ENCODE measurements around the gene DLGAP4.
A peak's percentile ranks its signal among the peaks of the same experiment; 100 is the strongest.

The DLGAP4 gene

GRCh38 chr20:36341331-36342020, 35.3 kb downstream of the DLGAP4 start:
- no peak for DNase-seq (ENCODE audit: low read depth)
- TF ChIP-seq, protein P1, sequence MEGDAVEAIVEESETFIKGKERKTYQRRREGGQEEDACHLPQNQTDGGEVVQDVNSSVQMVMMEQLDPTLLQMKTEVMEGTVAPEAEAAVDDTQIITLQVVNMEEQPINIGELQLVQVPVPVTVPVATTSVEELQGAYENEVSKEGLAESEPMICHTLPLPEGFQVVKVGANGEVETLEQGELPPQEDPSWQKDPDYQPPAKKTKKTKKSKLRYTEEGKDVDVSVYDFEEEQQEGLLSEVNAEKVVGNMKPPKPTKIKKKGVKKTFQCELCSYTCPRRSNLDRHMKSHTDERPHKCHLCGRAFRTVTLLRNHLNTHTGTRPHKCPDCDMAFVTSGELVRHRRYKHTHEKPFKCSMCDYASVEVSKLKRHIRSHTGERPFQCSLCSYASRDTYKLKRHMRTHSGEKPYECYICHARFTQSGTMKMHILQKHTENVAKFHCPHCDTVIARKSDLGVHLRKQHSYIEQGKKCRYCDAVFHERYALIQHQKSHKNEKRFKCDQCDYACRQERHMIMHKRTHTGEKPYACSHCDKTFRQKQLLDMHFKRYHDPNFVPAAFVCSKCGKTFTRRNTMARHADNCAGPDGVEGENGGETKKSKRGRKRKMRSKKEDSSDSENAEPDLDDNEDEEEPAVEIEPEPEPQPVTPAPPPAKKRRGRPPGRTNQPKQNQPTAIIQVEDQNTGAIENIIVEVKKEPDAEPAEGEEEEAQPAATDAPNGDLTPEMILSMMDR (IDR thresholded peaks at IDR 0.05; ENCODE audit: insufficient read depth, low read depth, low read length, missing control alignments), result no peak
- H3K4me3 ChIP-seq (ENCODE audit: low read depth, low read length), result no peak overlapping the region

DNA sequence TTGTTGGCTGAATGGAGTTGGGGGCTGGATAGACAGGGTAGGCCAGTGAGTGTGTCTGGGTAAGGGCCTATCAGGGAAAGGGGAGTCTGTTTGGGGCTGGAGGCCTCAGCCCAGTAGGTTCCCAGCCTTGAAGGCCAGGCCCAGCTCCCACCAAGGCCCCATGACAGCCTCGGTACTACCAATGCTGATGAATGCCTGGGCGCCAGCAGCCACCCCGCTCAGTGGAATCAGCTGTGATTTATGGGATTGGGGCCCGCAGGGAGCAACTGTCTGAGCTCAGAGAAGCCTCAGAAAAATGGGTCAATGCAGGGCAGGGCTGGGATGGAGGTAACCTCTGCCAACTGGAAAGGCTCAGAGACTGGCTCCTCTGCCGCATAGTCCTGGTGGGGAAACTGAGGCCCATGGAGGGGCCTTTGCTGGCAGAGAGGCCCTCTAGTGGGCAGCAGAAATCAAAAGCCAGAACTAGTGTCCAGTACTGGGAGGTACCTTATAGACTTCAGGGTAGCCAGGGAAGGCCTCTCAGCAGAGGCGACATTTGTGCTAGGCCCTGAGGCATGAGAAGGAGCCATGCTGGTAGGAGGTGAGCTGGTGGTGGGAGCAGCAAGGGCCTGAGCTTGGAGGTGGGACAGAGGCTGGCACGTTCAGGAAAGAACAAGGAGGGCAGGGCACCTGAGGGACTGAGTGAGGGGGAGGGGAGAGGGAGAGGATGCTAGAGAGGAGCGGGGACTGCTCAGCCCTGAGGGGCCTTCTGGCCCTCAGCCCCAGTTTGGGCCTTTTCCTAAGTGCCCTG, 36.4 kb downstream of the DLGAP4 start:
- no peak for DNase-seq (ENCODE audit: low read depth)
- no peak overlapping the region for H3K4me3 ChIP-seq (ENCODE audit: low read depth, low read length)
- TF ChIP-seq, protein P1 (IDR thresholded peaks at IDR 0.05; ENCODE audit: insufficient read depth, low read depth, low read length, missing control alignments), result no peak

DNA sequence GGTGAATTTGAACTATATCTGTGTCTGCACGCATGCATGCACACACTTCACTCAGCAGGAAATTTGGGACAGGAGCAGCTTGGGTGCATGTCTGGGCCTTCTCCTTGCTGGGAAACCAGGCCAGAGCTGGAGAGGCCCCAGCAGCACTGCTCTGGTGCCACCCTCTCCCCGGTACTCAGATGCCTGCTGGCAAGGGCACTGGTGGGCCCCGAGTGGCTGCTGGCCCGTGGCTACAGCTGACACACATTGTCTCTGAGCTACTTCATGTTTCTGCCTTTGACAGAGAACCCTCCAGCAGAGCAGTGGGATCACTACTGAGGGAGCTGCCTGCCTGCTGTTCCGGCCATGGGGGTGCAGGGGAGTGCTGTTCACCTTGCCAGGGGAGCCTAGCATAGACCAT, 37.5 kb downstream of the DLGAP4 start:
- TF ChIP-seq, protein P1 (IDR thresholded peaks at IDR 0.05; ENCODE audit: insufficient read depth, low read depth, low read length, missing control alignments), result no peak
- DNase-seq (ENCODE audit: low read depth), result no peak

DNA sequence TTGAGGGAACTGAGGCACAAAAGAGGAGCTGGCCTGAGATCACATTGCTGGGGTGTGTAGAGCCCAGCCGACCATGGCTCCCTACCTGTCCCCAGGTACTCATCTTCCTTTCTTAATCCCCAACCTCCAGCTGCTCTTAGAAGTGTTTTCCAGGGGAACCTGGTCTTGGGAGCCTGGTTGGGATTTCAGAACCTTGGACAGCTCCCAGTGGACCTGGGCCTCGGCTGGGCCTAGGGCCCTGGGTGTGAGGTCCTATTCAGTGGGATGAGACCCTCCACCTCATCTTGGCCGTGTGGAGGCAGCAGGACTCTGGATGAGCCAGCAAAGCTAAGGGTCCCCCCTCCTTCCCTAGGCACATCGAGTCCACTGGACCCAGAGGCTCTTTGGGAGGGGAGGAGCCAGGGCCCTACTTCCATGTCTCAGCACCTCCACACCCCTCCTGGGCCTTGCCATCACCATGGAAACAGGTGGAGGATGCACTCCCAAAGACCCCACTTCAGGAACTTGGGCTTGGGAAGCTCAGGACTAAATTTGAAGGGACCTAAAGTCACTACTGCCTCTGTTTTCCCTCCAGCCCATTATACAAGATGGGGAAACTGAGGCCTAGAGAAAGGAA, 38.5 kb downstream of the DLGAP4 start:
- no peak overlapping the region for H3K4me3 ChIP-seq (ENCODE audit: low read depth, low read length)
- TF ChIP-seq, protein P1 (IDR thresholded peaks at IDR 0.05; ENCODE audit: insufficient read depth, low read depth, low read length, missing control alignments), result no peak
- DNase-seq (ENCODE audit: low read depth), result peak; percentile 26

More for the DNA sequence above, 37.5 kb downstream of the DLGAP4 start:
- H3K4me3 ChIP-seq (ENCODE audit: low read depth, low read length), result no peak overlapping the region

GRCh38 chr20:36346256-36346655, 40.1 kb downstream of the DLGAP4 start:
- TF ChIP-seq, protein P1 (IDR thresholded peaks at IDR 0.05; ENCODE audit: insufficient read depth, low read depth, low read length, missing control alignments), result no peak
- no peak for DNase-seq (ENCODE audit: low read depth)
- H3K4me3 ChIP-seq (ENCODE audit: low read depth, low read length), result no peak overlapping the region

DNA sequence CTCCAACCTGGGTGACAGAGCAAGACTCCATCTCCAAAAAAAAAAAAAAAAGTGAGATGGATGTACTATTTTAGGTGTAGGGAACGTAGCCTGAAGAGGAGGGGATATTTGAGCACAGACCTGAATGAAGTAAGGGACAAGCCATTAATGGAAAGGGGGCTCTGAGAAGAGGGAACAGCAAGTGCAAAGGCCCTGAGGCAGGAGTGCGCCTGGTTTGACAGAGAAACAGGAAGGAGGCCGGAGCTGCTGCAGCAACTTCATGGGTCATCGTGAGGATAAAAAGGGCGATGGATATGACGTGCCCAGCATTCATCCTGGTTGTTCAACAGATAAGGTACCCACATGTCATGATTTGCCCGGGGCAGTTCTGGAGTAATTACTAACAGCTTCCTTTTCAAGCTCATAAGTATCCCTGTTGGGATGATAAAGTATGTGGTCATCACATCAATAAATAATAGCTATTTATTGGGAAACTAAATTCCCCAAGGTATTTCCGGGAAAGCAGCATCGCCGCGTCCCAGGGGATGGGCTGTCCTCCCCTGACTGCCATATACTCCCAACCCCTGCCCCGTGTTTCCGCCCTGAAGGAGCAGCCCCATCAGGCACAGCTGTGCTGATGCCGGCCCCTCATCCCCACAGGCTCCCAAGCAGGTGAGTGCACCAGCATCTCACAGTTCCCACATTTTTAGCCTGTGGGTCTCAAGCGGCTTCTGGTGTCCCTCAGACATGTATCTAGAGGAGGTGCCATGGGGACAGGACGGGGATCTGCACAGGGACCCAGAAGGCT, 43.4 kb downstream of the DLGAP4 start:
- TF ChIP-seq, protein P1 (IDR thresholded peaks at IDR 0.05; ENCODE audit: insufficient read depth, low read depth, low read length, missing control alignments), result no peak
- H3K4me3 ChIP-seq (ENCODE audit: low read depth, low read length), result no peak overlapping the region
- DNase-seq (ENCODE audit: low read depth), result no peak

Measured in GM12865 (cell line).